C4-2B (cell line): ENCODE measurements around the gene RBM4.

Experiments used
- H3K27ac ChIP-seq: fragments of 450-650 bp; 2 replicates; pipeline ENCODE4 v1.5.1; 2017
- ZFX ChIP-seq: fragments of 450-650 bp; IDR thresholded peaks from 2 replicates; pipeline ENCODE4 v1.6.1; 2017
- TF ChIP-seq, protein P1 (sequence below): fragments of 450-650 bp; conservative IDR thresholded peaks from 2 replicates; pipeline ENCODE4 v1.5.1; 2017; ENCODE audit warnings: mild to moderate bottlenecking

Gene RBM4

DNA sequence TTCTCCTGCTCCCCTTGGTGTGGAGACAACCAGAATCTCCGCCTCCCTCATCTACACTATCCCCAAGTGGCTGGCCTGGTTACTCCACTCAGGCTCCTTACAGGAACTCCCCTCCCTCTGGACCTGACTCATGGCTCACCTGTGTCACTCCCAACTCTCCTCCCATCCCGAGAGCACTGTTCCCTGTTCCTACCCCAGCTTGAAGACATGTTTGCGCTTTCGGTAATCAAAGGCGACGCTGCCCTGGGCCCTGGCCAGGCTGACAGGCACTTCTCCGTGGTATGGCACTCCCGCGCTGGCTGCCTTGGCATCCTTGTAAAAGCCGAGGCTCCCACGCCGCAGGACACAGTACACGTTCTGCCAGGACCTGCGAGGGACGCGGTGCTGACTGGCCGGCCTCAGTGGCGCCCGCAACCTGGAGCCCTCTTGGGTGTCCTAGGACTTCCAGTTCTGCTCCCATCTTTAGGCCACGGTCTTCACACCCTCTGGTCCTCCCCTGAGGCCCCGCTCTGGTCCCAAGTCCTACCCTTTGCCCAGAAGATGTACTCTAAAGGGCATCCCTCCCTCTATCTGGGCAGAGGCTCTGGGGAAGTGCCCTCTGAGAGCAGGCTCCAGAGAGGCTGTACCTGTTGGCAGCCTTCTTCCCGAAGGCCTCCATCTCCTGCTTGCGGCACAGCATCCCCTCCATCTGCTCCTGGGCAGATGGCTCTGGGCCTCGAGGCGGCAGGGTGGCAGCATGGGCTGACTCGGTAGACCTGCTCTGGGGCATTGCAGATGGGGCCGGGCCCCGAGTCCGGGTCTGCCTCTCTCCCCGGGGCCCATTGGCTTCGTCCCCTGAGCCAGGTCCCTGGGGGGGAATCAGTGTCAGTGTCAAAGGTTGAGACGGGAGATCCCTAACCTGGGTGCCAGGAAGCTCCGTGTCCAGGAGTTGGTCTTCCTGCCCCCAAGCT is 48.6 kb downstream of the RBM4 start:
- TF ChIP-seq, protein P1, sequence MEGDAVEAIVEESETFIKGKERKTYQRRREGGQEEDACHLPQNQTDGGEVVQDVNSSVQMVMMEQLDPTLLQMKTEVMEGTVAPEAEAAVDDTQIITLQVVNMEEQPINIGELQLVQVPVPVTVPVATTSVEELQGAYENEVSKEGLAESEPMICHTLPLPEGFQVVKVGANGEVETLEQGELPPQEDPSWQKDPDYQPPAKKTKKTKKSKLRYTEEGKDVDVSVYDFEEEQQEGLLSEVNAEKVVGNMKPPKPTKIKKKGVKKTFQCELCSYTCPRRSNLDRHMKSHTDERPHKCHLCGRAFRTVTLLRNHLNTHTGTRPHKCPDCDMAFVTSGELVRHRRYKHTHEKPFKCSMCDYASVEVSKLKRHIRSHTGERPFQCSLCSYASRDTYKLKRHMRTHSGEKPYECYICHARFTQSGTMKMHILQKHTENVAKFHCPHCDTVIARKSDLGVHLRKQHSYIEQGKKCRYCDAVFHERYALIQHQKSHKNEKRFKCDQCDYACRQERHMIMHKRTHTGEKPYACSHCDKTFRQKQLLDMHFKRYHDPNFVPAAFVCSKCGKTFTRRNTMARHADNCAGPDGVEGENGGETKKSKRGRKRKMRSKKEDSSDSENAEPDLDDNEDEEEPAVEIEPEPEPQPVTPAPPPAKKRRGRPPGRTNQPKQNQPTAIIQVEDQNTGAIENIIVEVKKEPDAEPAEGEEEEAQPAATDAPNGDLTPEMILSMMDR: no peak
- TF ChIP-seq ZFX: no peak
- H3K27ac ChIP-seq: no peak overlapping the region

DNA sequence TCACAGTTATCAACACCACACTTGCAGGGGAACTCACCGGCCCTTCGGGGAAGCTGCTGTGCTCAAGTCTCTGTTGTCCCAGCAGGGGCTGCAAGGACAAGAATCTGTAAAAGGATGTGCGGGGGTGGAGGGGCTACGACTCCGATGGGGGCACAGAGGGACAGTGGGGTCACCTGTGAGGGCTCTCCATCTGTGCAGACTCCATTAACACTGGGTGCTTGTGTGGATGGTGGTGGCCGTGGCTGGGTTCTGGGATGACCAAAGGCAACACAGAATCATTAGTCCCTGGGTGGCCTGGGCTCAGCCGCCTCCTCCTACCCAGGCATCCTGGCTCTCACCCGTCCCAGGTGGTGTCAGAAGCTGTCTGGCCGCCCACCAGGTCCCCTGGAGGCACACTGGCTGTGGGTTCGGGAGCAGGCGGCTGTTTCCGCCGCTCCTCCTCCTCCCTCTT is 49.4 kb downstream of the RBM4 start:
- TF ChIP-seq, protein P1: no peak
- no peak for TF ChIP-seq ZFX
- no peak overlapping the region for H3K27ac ChIP-seq

DNA sequence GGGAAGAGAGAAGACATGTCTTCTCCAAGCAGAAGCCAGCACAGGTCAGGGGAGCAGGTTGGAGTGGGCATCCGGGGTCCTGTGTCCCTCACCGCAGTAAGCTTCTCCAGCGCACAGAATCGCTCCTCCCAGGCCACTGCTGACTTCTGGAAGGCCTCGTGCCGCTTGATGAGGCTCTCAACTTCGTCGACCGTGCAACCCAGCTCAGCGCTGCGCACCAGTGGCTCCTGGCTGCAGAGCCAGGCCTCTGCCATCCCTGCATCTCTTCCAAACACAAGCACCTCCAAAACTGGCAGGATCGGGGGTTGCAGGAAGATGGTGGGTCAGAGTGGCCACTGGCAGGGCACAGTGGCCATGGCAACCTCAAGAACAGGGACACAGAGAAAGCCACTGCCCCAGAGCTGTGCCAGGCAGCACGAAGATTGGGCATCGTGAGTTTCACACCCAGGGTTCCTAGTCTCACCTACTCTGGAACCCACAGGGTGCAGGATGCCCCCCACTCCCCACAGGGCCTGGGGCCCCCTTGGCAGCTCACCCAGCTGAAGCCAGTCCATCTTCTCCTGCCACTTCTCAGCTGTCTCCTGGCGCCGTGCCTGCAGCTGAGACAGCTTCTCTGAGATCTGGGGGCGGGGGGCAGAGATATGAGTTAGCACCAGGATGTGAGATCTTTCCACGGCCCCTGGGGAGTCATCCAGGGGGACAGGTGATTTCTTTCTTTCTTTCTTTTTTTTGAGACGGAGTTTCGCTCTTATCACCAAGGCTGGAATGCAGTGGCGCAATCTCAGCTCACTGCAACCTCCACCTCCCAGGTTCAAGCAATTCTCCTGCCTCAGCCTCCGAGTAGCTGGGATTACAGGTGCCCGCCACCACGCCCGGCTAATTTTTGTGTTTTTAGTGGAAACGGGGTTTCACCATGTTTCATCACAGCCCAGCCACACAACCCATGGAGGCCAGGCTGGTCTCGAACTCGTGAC is 50.3 kb downstream of the RBM4 start:
- TF ChIP-seq ZFX: no peak
- TF ChIP-seq, protein P1: no peak
- no peak overlapping the region for H3K27ac ChIP-seq

DNA sequence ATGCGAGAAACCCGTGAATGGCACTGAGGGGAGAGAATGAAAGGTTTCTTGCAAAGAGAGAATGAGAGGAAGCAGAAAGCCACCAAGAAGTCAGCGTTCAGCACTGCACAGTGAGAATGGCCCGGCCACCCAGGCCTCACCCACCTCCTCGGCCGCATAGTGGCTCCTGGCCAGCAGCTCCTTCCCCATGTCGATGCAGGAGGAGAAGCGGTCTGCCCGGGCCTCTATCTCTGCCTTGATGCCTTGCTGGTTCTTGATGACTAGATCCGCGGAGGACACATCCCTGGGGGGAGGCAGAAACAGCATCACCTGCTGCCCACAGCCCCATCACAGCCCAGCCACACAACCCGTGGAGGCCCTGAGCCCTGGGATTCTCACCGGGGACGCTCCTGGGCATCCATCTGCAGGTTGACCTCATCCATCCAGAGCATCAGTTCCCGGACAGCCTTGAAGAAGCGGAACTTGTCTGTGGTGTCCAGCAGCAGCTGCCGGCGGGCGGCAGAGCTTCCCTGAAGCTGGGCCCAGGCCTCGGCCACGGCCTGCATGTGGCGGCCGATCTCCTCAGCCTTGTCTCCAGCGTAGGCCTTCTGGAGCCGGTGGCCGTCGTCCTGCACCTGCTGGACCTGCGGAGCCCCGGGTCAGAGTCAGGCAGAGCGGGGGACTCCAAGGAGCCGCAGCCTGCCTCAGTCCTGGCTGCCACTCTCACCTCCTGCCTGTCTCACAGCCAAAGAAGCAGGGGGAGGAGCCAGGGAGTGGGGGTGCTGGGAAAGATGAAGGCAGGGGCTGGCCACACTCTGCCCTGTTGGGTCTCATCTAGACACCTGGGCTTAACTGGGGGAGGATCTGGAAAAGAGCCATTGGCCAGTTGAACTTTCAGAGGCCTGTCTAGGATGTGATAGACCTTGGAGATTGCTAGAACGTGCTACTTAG is 51.4 kb downstream of the RBM4 start:
- TF ChIP-seq, protein P1: no peak
- no peak for TF ChIP-seq ZFX

DNA sequence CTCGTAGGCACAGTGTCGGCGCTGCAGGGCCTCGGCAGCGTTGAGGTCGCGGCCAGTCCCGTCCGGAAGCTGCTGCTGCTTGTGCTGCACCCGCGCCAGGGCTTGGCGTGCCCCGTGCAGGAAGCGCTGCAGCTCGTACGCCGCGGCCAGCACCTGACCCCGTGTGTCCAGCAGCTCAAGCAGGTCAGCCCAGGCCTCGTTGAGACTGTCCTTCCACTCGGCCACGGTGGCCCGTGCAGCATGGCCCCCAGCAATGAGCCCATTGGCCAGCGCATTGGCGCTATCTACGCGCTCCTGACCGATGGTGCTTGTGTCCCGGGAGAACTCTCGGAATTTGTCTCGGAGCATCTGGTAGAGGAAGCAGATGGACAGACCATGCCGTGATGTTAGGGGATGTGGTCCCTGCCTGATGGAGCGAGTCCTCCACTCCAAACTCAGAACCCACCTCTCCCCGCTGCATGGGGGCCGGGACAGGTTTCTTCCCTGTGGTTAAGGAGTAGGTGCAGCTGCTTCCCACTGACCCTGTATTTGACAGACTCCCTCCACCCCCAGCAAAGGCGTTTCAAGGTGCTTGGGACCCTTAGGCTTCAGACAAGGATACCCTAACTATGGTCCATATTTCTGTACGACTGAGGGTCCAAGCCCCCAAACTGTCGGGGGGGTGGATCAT is 52.9 kb downstream of the RBM4 start:
- TF ChIP-seq ZFX: no peak
- TF ChIP-seq, protein P1: no peak
- H3K27ac ChIP-seq: no peak overlapping the region

More for the DNA sequence above, 51.4 kb downstream of the RBM4 start:
- no peak overlapping the region for H3K27ac ChIP-seq

DNA sequence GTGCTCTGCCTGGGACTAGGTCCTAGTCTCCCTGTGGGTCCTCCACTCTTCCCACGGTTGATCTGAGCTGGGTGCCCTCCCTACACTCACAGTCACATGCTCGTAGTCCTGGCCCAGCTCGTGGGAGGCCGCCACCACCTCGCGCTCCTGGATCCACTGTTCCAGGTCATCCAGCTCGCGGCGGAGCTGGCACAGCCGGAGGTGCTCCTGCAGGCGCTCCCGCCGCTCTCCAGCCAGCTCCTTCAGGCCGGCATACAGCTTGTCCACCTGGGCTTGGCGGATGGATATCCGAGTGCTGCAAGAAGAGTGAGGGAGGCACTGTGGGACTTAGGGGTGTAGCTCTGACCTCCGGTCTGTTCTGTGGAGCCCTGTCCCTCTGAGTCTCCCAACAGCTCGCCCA is 53.9 kb downstream of the RBM4 start:
- no peak overlapping the region for H3K27ac ChIP-seq
- TF ChIP-seq, protein P1: no peak
- TF ChIP-seq ZFX: no peak
